GM12872 (cell line): ENCODE data around the gene SUSD2.

Experiments
- CTCF ChIP-seq: IDR thresholded peaks from 3 replicates; pipeline ENCODE4 v1.5.1; 2011; ENCODE audit warnings: low read depth, mild to moderate bottlenecking, low read length, moderate library complexity; ENCODE audit not compliant: insufficient read depth

SUSD2 gene

GRCh38 chr22:24183321-24184031 is 2.2 kb downstream of the SUSD2 start:
- no peak for TF ChIP-seq CTCF

GRCh38 chr22:24184057-24184798 is 2.9 kb downstream of the SUSD2 start:
- no peak for TF ChIP-seq CTCF

- TF ChIP-seq CTCF, result no peak
Measured at GRCh38 chr22:24185001-24185500, 3.8 kb downstream of the SUSD2 start.

GRCh38 chr22:24185501-24186351 is 4.4 kb downstream of the SUSD2 start:
- TF ChIP-seq CTCF, result no peak

GRCh38 chr22:24186352-24186740 is 5.1 kb downstream of the SUSD2 start:
- TF ChIP-seq CTCF, result no peak

GRCh38 chr22:24186892-24187670 is 5.8 kb downstream of the SUSD2 start:
- no peak for TF ChIP-seq CTCF
